NCI-H1105 treated with DMSO at 0.1 percent for 48 hours (cell line): ENCODE data around the gene RXRA.

Source experiments
- DNase-seq: peaks from one replicate; lab custom pipeline; 2025; lab: John Stamatoyannopoulos, UW

The RXRA gene

GRCh38 chr9:134451700-134452458 is 125.6 kb downstream of the RXRA start:
- DNase-seq, result no peak

DNA sequence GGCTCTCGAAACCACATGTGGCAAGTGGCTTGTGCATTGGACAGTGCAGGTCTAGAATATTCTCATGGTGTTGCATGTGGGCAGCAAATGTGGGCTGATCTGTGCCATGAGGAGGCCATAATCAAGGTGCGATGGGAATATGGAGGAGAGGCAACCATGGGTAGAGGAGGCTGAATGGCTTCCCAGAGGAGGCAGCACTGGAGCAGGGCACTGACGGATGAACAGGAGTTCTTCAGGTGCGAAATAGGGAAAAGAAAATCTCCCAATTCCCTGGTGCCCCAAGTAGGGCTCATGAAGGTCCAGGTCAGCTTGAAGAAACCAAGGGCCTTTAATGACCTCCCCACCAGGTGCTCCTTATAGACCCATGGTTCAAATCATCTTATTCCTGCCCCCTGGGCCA is 126.5 kb downstream of the RXRA start:
- no peak for DNase-seq

DNA sequence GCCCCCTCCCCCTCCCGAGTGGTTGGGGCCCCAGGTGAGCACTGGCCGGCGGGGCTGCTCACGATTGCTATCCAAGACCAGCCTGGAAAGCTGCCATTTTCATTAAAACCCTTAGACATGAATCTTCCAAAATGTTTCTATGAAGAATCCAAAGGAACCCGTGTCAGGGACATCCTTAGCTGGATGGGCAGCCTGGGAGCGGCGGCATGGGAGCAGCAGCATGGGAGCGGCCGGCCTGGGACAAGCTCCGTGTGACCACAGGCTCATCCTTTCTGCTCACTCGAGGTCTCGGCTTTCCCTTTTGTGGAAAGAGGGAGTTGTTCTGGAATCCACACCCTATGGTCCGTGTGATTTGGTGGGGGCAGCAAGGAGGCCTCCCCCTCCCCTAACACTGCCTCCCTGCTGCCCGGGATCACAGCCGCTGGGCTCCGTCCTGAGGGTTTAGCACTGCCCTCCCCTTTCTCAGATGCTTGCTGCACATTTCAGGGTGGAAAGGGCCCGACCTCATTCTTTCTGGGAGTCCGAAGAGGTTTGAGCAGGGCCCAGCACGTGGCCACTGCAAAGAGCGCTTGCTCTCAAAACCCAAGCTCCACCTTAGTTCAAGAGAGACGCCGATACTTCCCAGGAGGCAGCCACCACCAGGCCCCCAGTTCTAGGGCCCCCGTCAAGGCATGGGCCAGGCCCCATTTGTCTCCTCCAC is 127.7 kb downstream of the RXRA start:
- no peak for DNase-seq

GRCh38 chr9:134454476-134454857 is 128.2 kb downstream of the RXRA start:
- no peak for DNase-seq

GRCh38 chr9:134455021-134455471 is 128.8 kb downstream of the RXRA start:
- DNase-seq, result no peak

GRCh38 chr9:134455537-134455933 is 129.3 kb downstream of the RXRA start:
- DNase-seq, result no peak

GRCh38 chr9:134455934-134456755 is 129.9 kb downstream of the RXRA start:
- DNase-seq, result no peak

- no peak for DNase-seq
Measured at GRCh38 chr9:134456756-134457305, 130.6 kb downstream of the RXRA start.

GRCh38 chr9:134457321-134458206 is 131.3 kb downstream of the RXRA start:
- DNase-seq, result no peak

DNA sequence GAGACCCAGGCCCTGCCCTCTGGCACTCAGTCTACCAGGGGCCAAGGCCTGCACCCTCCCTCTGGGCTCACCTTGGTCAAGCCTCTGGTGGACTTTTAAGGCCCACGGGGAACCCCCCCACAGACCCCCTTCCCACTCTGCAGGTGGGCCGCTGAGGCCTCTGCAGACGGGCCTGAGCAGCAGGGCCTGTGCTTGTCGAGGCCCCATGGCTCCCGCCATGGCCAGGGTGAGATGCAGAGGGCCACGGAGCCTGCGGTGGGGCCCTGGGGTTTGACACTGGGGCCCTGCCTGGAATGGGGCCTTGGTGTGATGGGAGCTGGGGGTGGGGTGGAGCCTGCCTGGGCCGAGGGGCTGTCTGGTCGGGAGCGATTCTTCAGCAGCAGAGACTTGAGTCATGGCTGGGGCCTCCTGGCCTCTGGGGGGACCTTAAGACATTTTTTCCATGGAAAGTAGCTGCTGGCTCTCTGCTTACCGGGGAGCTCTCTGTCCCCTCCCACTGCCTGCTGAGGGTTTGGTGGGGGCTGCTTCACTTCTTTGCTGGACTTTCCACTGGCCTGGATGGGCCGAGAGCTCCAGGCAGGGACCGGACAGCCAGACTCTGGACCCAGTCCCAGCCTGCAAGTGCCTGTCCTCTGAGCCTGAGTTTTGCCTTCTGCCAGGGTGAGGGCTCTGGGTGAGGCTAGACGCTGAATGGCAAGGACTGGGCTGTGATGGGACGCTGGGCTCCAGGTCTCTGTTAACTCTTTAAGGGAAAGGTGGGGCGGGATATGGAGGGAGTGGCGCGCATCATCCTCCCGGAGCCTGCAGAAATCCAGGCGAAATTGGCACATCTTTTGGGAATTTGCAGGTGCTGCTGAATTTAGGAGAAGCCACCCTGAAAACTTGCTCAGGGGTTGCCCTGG is 132.2 kb downstream of the RXRA start:
- DNase-seq, result no peak

DNA sequence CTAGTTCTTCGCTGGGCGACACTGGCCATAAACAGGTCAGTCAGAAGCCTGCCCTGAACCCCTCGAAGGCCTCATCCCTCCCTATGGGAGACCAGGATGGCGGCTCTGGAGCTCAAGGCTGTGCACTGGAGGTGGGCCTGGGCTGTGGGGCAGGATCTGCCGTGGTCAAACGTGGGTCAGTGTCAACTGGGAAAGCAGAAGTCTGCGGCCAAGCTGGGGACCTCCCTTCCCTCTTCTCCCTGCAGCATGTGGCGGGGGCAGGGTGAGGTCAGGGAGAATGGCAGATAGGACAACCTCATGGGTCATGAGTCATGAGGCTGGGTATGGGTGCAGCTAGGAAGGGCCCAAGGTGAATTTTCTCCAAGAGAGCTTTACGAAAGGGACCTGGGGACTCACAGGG is 132.9 kb downstream of the RXRA start:
- no peak for DNase-seq

DNA sequence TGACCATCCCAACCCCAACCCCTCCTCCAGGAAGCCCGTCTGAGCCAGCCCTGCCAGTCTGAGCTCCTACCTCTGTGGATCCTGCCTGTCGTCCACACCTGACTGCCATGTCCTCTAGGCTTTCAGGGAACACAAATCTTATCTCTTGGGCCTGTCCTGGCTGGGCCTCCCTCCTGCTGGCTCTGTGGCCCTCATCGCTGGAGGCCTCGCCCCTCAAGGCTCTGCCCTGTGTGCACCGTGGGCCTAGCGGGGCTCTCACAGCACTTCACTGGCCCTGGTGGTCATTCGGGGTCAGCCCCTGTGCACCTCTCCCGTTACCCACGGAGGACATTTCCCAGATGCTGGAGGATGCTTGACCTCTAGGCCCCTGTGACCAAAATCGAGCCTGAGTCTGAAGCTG is 133.3 kb downstream of the RXRA start:
- DNase-seq, result no peak

DNA sequence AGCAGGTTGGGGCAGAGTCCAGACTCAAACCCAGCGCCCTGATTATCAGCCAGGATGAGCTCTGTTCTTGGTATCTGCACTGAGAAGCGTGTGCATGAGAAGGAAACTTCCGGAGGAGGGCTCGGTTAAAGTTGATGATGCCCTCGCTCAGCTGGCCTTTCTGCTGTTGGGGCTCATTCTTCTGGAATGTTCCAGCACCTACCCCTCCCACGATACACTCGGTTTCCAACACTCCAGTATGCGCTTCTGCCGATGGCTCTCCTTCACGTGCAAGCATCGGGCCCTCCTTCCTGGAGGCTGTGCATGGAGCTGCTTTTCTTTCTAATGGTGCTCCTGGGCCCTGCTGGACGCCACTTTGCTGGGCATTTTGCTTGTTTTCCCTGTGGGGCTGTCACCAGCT is 134.0 kb downstream of the RXRA start:
- no peak for DNase-seq

DNA sequence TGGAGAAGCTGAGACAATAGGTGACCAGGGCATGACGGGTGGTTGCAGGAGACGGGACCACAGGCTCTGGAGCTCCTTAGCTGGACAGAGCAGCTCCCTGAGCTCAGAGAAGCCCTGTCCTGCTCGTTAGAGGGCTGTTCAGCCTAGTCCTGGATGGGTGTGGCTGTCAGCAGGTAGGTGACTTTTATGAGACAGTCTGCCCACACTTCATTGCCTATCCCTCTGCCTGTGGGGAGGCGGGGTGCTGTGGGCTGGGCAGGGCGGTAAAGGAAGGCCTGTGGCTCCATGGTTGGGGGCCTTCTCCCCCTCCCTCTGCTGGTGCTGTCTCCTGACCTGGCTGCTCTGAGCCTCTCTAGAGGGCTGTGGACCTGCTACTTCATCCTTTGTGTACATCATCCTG is 134.6 kb downstream of the RXRA start:
- DNase-seq, result no peak

DNA sequence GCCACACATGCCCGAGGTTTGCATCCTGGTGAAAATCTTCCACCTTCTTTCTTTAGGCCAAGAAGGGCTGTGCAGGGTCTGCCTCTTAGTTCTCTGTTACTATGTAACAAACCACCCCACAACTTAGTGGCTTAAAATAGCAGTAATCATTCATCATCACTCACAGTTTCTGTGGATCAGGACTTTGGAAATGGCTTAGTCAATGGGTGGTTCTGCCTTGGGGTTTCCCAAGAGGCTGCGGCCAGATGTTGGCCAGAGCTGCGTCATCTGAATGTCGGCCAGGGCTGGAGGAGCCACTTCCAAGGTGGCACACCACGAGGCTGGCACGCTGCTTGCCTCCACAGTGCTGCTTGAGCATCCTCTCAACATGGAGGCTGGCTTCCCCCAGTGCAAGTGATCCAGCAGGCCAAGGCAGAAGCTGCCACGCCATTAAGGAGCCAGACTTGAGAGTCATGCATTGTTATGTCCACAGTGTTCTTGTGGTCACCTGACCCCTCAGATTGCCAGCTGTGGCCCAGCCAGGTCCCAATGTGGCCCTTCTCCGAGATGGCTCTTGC is 135.2 kb downstream of the RXRA start:
- DNase-seq, result no peak

- DNase-seq, result no peak
Measured at GRCh38 chr9:134462318-134462717, 136.1 kb downstream of the RXRA start.

DNA sequence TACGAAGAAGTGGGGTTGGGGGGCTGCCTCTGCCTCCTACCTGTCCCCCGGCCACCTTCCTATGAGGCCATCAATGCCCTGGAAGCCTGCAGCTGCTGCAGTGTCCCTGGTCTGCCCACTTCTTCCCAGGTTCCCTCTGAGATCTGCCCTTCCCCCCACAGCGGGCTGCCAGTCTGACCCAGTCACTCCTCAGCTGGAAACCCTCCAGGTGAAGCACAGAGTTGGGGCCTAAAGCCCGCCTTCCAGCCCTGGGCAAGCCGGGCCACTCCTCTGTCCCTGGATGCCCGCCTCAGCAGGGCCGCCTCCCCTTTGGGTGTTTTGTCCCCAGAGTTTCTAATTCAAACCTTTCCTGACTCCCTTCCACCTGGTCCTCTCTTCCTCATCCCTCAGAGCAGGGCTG is 137.0 kb downstream of the RXRA start:
- DNase-seq, result no peak

DNA sequence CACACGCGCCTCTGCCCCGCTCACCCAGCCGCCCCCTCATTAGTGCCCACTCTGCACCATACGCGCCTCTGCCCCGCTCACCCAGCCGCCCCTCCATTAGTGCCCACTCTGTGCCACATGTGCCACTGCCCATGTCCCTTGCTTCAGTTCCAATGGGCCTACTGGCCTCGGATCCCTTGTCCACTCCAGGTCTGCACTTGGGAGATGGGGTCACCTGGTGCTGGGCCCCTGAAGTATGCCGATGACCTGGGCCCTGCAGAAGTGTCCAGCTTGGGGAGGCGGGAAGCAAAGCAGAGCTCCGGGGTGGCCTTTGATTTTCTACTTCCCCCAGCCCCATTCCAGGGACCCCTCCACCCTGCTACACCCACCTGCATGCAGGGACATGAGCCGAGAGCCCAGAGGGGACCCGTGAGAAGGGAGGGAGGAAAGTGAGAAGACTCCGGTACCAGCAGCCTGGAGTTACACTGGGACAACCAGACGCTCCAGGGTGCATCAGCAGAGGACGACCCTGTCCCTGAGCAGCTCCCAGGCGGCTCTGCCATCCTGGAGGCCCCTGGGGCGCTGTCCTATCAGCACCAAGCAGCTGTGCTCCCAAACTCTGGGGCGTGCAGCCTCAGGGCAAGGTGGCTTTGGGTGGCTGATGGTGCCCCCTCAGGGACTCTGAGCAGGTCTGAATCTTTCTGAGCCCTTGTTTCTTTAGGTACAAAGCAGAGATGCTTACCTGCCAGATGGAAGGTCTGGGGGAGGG is 140.8 kb downstream of the RXRA start:
- DNase-seq, result no peak

GRCh38 chr9:134468358-134468757 is 142.1 kb downstream of the RXRA start:
- DNase-seq, result no peak
